ENCODE data around the gene TMEM26. TPM values are rescaled to one million over a fixed set of nuclear protein-coding genes. Genes with fewer than 3 reads are reported as not detected.

TMEM26 gene
- total RNA-seq, 4 donors from 2014 or later, result not detected

DNA sequence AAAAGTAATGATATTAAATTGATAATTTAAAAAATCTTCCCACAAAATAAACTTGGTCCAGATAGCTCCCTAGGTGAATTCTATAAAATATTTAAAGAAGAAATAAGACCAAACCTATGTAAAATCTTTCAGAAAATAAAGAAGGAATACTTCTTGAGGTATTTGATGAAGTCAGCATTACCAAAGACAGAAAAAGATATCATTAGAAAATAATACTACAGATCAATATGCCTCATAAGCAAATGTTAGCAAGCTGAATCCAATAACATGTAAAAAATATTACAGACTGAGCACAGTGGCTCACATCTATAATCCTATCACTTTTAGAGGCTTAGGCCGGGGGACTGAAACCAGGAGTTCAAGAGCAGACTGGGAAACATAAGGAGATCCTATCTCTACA, 30.0 kb downstream of the TMEM26 start:
- TF ChIP-seq POLR2AphosphoS5 (IDR thresholded peaks at IDR 0.05) (no peak), EP300 (IDR thresholded peaks at IDR 0.05) (no peak), POLR2A (IDR thresholded peaks at IDR 0.05) (no peak)
- TF ChIP-seq, protein P1, sequence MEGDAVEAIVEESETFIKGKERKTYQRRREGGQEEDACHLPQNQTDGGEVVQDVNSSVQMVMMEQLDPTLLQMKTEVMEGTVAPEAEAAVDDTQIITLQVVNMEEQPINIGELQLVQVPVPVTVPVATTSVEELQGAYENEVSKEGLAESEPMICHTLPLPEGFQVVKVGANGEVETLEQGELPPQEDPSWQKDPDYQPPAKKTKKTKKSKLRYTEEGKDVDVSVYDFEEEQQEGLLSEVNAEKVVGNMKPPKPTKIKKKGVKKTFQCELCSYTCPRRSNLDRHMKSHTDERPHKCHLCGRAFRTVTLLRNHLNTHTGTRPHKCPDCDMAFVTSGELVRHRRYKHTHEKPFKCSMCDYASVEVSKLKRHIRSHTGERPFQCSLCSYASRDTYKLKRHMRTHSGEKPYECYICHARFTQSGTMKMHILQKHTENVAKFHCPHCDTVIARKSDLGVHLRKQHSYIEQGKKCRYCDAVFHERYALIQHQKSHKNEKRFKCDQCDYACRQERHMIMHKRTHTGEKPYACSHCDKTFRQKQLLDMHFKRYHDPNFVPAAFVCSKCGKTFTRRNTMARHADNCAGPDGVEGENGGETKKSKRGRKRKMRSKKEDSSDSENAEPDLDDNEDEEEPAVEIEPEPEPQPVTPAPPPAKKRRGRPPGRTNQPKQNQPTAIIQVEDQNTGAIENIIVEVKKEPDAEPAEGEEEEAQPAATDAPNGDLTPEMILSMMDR (IDR thresholded peaks at IDR 0.05), result no peak
- H3K27ac ChIP-seq, result no peak overlapping the region
- H3K4me3 ChIP-seq, result no peak overlapping the region
- H3K27me3 ChIP-seq, result no peaks in the 10 kb centered on the region
- no peaks in the 10 kb centered on the region for H3K4me1 ChIP-seq
- no peak for DNase-seq (ENCODE audit: low spot score in 2 of 2)
- H3K9me3 ChIP-seq, result peaks cover 18% of the 10 kb centered on the region
- 83% methylated on average over 1 of the region's 1 CpG for WGBS
- H3K36me3 ChIP-seq, result no peaks in the 10 kb centered on the region

DNA sequence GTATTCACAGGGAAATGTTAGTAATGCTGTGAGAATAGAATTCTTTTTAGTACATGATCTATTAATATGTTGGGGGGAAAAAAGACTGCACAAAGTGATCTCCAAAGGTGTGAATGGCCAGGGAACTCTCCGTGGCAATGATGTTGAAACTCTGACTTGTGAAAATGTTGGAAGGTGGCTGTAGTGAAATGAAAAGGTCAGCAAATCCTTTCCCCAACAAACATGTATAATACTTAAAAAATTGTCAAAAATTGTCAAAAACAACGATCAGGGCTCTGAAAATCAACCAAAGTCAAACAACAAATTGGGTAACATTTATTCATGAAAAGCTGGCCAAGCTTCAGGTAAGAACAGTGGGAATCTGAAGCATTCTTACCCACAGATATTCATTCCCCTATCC, 35.5 kb downstream of the TMEM26 start:
- H3K4me3 ChIP-seq, result no peak overlapping the region
- peaks cover under 1% of the 10 kb centered on the region for H3K9me3 ChIP-seq
- 74% methylated on average over 2 of the region's 2 CpGs for WGBS

DNA sequence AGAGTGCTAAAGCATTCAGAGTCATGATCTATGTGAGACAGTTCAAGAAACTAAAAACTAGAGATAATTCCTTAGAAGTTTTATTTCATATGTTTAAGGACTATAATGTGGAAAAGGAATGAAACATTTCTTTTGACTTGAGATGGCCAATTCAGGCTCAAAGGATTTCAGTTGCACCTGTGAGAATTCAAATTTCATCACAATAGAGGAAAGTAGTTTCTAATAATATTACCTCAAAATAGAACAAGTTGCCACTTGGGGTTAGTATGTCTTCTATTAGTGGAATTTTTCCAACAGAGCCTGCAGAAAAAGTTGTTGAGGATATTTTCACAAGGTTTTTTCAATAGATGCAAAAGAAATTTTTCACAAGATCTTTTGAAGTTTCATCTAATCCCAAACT, 37.4 kb downstream of the TMEM26 start:
- H3K4me1 ChIP-seq, result no peaks in the 10 kb centered on the region

More for the DNA sequence above, 35.5 kb downstream of the TMEM26 start:
- H3K27me3 ChIP-seq, result no peaks in the 10 kb centered on the region
- DNase-seq (ENCODE audit: low spot score in 2 of 2), result no peak
- no peaks in the 10 kb centered on the region for H3K4me1 ChIP-seq
- TF ChIP-seq EP300 (IDR thresholded peaks at IDR 0.05), result no peak
- no peak for TF ChIP-seq POLR2A (IDR thresholded peaks at IDR 0.05)
- TF ChIP-seq, protein P1 (IDR thresholded peaks at IDR 0.05), result no peak
- no peak for TF ChIP-seq POLR2AphosphoS5 (IDR thresholded peaks at IDR 0.05)
- no peaks in the 10 kb centered on the region for H3K36me3 ChIP-seq
- H3K27ac ChIP-seq, result no peak overlapping the region

DNA sequence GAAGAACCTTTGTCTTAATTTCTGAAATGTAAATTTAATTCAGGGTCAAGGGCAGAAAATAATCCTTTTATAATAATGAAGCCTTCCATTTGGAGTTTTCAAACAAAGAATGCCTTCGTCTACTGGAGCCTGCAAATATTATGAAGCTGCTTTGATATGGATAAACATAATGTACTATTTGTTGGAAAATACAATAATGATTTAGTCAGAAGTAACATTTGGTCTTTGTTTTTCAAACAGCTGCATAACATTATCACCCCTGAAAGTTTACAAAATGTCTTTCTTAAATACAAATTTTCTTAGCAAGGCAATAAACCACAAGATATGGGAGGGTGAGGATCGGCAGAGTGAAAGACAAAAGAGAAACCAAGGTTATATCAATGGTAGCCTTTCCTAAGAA, 41.5 kb downstream of the TMEM26 start:
- DNase-seq (ENCODE audit: low spot score in 2 of 2), result no peak
- no peak for TF ChIP-seq POLR2A (IDR thresholded peaks at IDR 0.05)
- no peak for TF ChIP-seq POLR2AphosphoS5 (IDR thresholded peaks at IDR 0.05)
- TF ChIP-seq, protein P1 (IDR thresholded peaks at IDR 0.05), result no peak
- TF ChIP-seq EP300 (IDR thresholded peaks at IDR 0.05), result no peak
- Histone ChIP-seq H3K4me3 (no peak overlapping the region), H3K36me3 (no peaks in the 10 kb centered on the region), H3K27me3 (no peaks in the 10 kb centered on the region), H3K9me3 (no peaks in the 10 kb centered on the region), H3K4me1 (no peaks in the 10 kb centered on the region), H3K27ac (no peak overlapping the region)
- WGBS, result 69% methylated on average over 2 of the region's 2 CpGs

More for the DNA sequence above, 37.4 kb downstream of the TMEM26 start:
- H3K4me3 ChIP-seq, result no peak overlapping the region
- no peak for DNase-seq (ENCODE audit: low spot score in 2 of 2)
- no peak overlapping the region for H3K27ac ChIP-seq
- TF ChIP-seq, protein P1 (IDR thresholded peaks at IDR 0.05), result no peak
- no peak for TF ChIP-seq EP300 (IDR thresholded peaks at IDR 0.05)
- no peak for TF ChIP-seq POLR2A (IDR thresholded peaks at IDR 0.05)
- TF ChIP-seq POLR2AphosphoS5 (IDR thresholded peaks at IDR 0.05), result no peak
- no peaks in the 10 kb centered on the region for H3K36me3 ChIP-seq
- H3K9me3 ChIP-seq, result no peaks in the 10 kb centered on the region
- H3K27me3 ChIP-seq, result no peaks in the 10 kb centered on the region

DNA sequence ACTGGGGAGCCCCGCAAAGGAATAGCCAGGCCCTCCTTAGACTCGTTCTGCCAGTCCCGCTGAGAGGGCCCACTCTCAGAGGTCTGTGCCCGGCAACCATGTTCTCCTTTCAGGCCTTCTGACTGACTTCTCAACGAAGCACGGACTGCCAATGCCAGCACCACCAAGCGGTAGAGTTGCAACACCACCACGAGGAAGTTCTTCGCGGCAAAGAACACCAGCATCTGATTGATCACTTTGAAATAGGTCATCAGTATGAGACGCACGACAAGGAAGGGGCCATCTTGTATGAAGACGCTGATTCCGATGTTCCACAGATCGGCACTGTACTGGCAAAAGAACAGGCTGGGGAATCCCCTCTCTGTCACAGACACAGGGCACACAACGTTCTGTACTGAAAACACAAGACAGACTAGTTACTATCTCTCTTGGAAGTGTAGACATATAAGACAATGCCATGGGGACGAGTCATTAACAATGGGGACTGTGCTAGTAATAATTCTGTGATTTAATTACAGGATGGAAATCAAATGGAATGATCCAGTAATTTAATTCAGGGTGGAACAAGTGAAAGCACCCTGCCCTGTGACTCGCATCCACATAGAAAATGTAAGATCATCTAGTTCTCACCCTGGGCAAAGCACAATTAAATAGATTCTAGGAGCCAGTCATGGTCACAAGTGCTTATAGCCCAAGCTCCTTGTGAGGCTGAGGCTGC, 42.7 kb downstream of the TMEM26 start:
- H3K9me3 ChIP-seq, result no peaks in the 10 kb centered on the region
- H3K27ac ChIP-seq, result no peak overlapping the region
- no peak for TF ChIP-seq EP300 (IDR thresholded peaks at IDR 0.05)
- no peak for TF ChIP-seq POLR2AphosphoS5 (IDR thresholded peaks at IDR 0.05)
- TF ChIP-seq, protein P1 (IDR thresholded peaks at IDR 0.05), result no peak
- no peak for TF ChIP-seq POLR2A (IDR thresholded peaks at IDR 0.05)
- H3K27me3 ChIP-seq, result no peaks in the 10 kb centered on the region
- no peaks in the 10 kb centered on the region for H3K36me3 ChIP-seq
- H3K4me1 ChIP-seq, result no peaks in the 10 kb centered on the region
- no peak overlapping the region for H3K4me3 ChIP-seq
- no peak for DNase-seq (ENCODE audit: low spot score in 2 of 2)
- 91% methylated on average over 18 of the region's 18 CpGs for WGBS

Measured in suprapubic skin (tissue), 4 donors.